HEK293 (cell line): Measurements from ENCODE around the gene CD40LG.

ENCODE experiments used
- KLF16 ChIP-seq: fragments of 450-650 bp; formaldehyde crosslinking; IDR thresholded peaks from 2 replicates; pipeline ENCODE4 v1.5.1; 2017; ENCODE audit warnings: missing biosample characterization, missing genetic modification characterization
- REPIN1 ChIP-seq: fragments of 450-650 bp; formaldehyde crosslinking; IDR thresholded peaks from 2 replicates; pipeline ENCODE4 v1.5.1; 2017; ENCODE audit warnings: missing biosample characterization, missing genetic modification characterization, low read depth
- ZNF146 ChIP-seq: fragments of 450-650 bp; formaldehyde crosslinking; IDR thresholded peaks from 2 replicates; pipeline ENCODE4 v1.5.1; 2016; ENCODE audit warnings: missing biosample characterization, missing genetic modification characterization
- ZNF174 ChIP-seq: fragments of 450-650 bp; formaldehyde crosslinking; IDR thresholded peaks from 2 replicates; pipeline ENCODE4 v1.5.0; 2017; ENCODE audit warnings: missing biosample characterization, mild to moderate bottlenecking, missing genetic modification characterization
- TF ChIP-seq, protein P1 (sequence below): fragments of 450-650 bp; formaldehyde crosslinking; IDR thresholded peaks from 2 replicates; pipeline ENCODE4 v1.5.1; 2016; ENCODE audit warnings: missing biosample characterization, missing genetic modification characterization

DNA sequence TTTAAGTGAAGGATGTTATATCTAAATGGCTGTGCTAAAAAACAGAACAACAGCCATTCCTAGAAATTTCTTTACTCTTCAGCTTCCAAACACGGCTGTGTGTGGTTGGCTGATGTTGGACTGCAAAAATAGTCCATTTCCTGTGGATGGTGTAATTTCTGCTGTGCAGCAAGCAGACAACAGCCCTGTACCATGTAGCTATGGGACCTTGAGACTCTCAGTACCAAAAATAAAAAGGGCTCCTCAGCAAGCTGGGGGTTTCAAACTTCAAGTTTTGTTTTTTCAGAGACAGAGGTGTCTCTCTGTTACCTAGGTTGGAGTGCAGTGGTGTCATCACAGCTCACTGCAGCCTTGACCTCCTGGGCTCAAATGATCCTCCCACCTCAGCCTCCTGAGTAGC, 18.1 kb downstream of the CD40LG start:
- TF ChIP-seq, protein P1, sequence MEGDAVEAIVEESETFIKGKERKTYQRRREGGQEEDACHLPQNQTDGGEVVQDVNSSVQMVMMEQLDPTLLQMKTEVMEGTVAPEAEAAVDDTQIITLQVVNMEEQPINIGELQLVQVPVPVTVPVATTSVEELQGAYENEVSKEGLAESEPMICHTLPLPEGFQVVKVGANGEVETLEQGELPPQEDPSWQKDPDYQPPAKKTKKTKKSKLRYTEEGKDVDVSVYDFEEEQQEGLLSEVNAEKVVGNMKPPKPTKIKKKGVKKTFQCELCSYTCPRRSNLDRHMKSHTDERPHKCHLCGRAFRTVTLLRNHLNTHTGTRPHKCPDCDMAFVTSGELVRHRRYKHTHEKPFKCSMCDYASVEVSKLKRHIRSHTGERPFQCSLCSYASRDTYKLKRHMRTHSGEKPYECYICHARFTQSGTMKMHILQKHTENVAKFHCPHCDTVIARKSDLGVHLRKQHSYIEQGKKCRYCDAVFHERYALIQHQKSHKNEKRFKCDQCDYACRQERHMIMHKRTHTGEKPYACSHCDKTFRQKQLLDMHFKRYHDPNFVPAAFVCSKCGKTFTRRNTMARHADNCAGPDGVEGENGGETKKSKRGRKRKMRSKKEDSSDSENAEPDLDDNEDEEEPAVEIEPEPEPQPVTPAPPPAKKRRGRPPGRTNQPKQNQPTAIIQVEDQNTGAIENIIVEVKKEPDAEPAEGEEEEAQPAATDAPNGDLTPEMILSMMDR (tag by site-specific recombination) = no peak
- TF ChIP-seq REPIN1 (tag by site-specific recombination) = no peak
- no peak for TF ChIP-seq ZNF146 (tag by site-specific recombination)
- no peak for TF ChIP-seq KLF16 (tag by site-specific recombination)
- no peak for TF ChIP-seq ZNF174
